Hepatocyte (in vitro differentiated cells): ENCODE results near the gene LSM14A. TPM values are rescaled to one million over a fixed set of nuclear protein-coding genes. Genes with fewer than 3 reads are reported as not detected.

Experiments
- DNase-seq: peaks from one replicate; pipeline ENCODE4 v3.0.0-alpha.2; 2016; ENCODE audit warnings: low spot score
- H2AFZ ChIP-seq: fragments of 200-600 bp; sonication (generic); 2 replicates; pipeline ENCODE4 v1.6.0; 2016; ENCODE audit warnings: antibody characterized with exemption, mild to moderate bottlenecking
- H3K27ac ChIP-seq: fragments of 200-600 bp; sonication (generic); 2 replicates; pipeline ENCODE4 v1.5.1; 2016; ENCODE audit warnings: mild to moderate bottlenecking
- H3K27me3 ChIP-seq: fragments of 200-600 bp; sonication (generic); 2 replicates; pipeline ENCODE4 v1.6.1; 2016
- H3K36me3 ChIP-seq: fragments of 200-600 bp; sonication (generic); replicated peaks from 2 replicates; pipeline ENCODE4 v1.5.1; 2016; ENCODE audit warnings: low read depth; ENCODE audit not compliant: insufficient read depth
- H3K4me1 ChIP-seq: fragments of 200-600 bp; sonication (generic); 2 replicates; pipeline ENCODE4 v1.5.1; 2016; ENCODE audit warnings: mild to moderate bottlenecking, moderate library complexity; ENCODE audit not compliant: insufficient read depth
- H3K4me2 ChIP-seq: fragments of 200-600 bp; sonication (generic); 2 replicates; pipeline ENCODE4 v1.6.0; 2016
- H3K4me3 ChIP-seq: fragments of 200-600 bp; sonication (generic); 2 replicates; pipeline ENCODE4 v1.5.1; 2016; ENCODE audit warnings: mild to moderate bottlenecking
- H3K79me2 ChIP-seq: fragments of 200-600 bp; sonication (generic); 2 replicates; pipeline ENCODE4 v1.6.0; 2017; ENCODE audit warnings: mild to moderate bottlenecking
- H3K9me2 ChIP-seq: fragments of 200-600 bp; sonication (generic); replicated peaks from 2 replicates; pipeline ENCODE4 v1.6.0; 2017; ENCODE audit warnings: mild to moderate bottlenecking; ENCODE audit not compliant: insufficient read depth
- H3K9me3 ChIP-seq: fragments of 200-600 bp; sonication (generic); 2 replicates; pipeline ENCODE4 v1.5.1; 2016; ENCODE audit warnings: low read depth, mild to moderate bottlenecking
- H4K20me1 ChIP-seq: fragments of 200-600 bp; sonication (generic); 2 replicates; pipeline ENCODE4 v1.6.0; 2016; ENCODE audit warnings: mild to moderate bottlenecking; ENCODE audit not compliant: insufficient read depth, poor library complexity, severe bottlenecking
- CTCF ChIP-seq: fragments of 200-600 bp; sonication (generic); IDR thresholded peaks from 2 replicates; pipeline ENCODE4 v1.5.1; 2016; ENCODE audit warnings: antibody characterized with exemption, mild to moderate bottlenecking; ENCODE audit not compliant: poor library complexity
- EZH2 ChIP-seq: fragments of 200-600 bp; sonication (generic); IDR thresholded peaks from 2 replicates; pipeline ENCODE4 v1.6.1; 2016; ENCODE audit warnings: antibody characterized with exemption, mild to moderate bottlenecking, borderline replicate concordance
- EZH2phosphoT487 ChIP-seq: fragments of 200-600 bp; sonication (generic); IDR thresholded peaks from one replicate; pipeline ENCODE4 v1.6.1; 2018; ENCODE audit warnings: antibody characterized with exemption, mild to moderate bottlenecking, low read depth, moderate library complexity; ENCODE audit not compliant: unreplicated experiment, severe bottlenecking
- WGBS: methylation state at CpG from one replicate; pipeline ENCODE4 v1.1.6; 2016; ENCODE audit warnings: low lambda C conversion rate; ENCODE audit errors: missing lambda C conversion rate; 5-methylcytosine and 5-hydroxymethylcytosine counted together
- polyA plus RNA-seq: library from polyadenylated mRNA; unstranded; fragments of >200 nt; fragmentation: Nextera tagmentation; extraction: Ambion mirVana; gene quantifications from 2 replicates; pipeline ENCODE4 v1.2.1, GENCODE V29; 2016
- total RNA-seq: library from RNA; depleted of rRNA; stranded (reverse); fragments of >200 nt; gene quantifications from 2 replicates; pipeline ENCODE4 v1.2.3, GENCODE V29; 2014

LSM14A gene
- total and polyA plus RNA-seq, 2 experiments from 2014 or later: 64.7 to 96.5 TPM

- Histone ChIP-seq H3K36me3 (peaks cover 3% of the 10 kb centered on the region), H4K20me1 (peaks cover 9% of the 10 kb centered on the region), H3K27ac (no peak overlapping the region), H3K27me3 (no peaks in the 10 kb centered on the region), H3K4me3 (no peak overlapping the region), H3K4me1 (no peaks in the 10 kb centered on the region), H3K4me2 (no peak overlapping the region), H3K9me3 (no peaks in the 10 kb centered on the region), H3K79me2 (peaks cover 92% of the 10 kb centered on the region), H3K9me2 (no peaks in the 10 kb centered on the region), H2AFZ (no peak overlapping the region)
- no peak for DNase-seq
- TF ChIP-seq CTCF (no peak), EZH2phosphoT487 (no peak), EZH2 (no peak)
- 84% methylated on average over 8 of the region's 8 CpGs for WGBS
Measured at GRCh38 chr19:34269081-34269480, 96.8 kb downstream of the LSM14A start.

- Histone ChIP-seq H3K4me3 (no peak overlapping the region), H4K20me1 (peaks cover 9% of the 10 kb centered on the region), H3K9me2 (no peaks in the 10 kb centered on the region), H2AFZ (no peak overlapping the region), H3K27me3 (no peaks in the 10 kb centered on the region), H3K27ac (peak overlapping the region; percentile 58), H3K4me2 (no peak overlapping the region), H3K79me2 (peaks cover 93% of the 10 kb centered on the region), H3K9me3 (no peaks in the 10 kb centered on the region), H3K36me3 (peaks cover 3% of the 10 kb centered on the region), H3K4me1 (no peaks in the 10 kb centered on the region)
- WGBS: 74% methylated on average over 2 of the region's 2 CpGs
- DNase-seq: no peak
- no peak for TF ChIP-seq EZH2
- TF ChIP-seq EZH2phosphoT487: no peak
- no peak for TF ChIP-seq CTCF
Measured at GRCh38 chr19:34269489-34269888, 97.2 kb downstream of the LSM14A start.

- Histone ChIP-seq H3K9me2 (no peaks in the 10 kb centered on the region), H3K36me3 (peaks cover 3% of the 10 kb centered on the region), H3K4me1 (no peaks in the 10 kb centered on the region), H3K4me3 (no peak overlapping the region), H2AFZ (no peak overlapping the region), H3K4me2 (no peak overlapping the region), H3K27ac (peak overlapping the region; percentile 58), H3K27me3 (no peaks in the 10 kb centered on the region), H4K20me1 (peaks cover 9% of the 10 kb centered on the region), H3K9me3 (no peaks in the 10 kb centered on the region), H3K79me2 (peaks cover 87% of the 10 kb centered on the region)
- WGBS: 59% methylated on average over 5 of the region's 5 CpGs
- DNase-seq: peak; percentile 12
- TF ChIP-seq CTCF: no peak
- TF ChIP-seq EZH2phosphoT487: no peak
- TF ChIP-seq EZH2: no peak
Measured at GRCh38 chr19:34269968-34270621, 97.8 kb downstream of the LSM14A start.
